Esophagus muscularis mucosa (tissue), 3 donors: ENCODE measurements around the gene SPON1.

Experiments used
- POLR2A ChIP-seq: fragments of 450-650 bp; IDR thresholded peaks from one replicate; pipeline ENCODE4 v1.6.1; 2017; ENCODE audit warnings: antibody characterized with exemption, moderate library complexity, mild to moderate bottlenecking, low read depth
- POLR2AphosphoS5 ChIP-seq, 2 donors: sonication (generic); formaldehyde crosslinking; IDR thresholded peaks; one replicate each; pipeline ENCODE4 v1.6.1; 2017; ENCODE audit warnings: antibody characterized with exemption in 2 of 2
- TF ChIP-seq, protein P1 (sequence below), 3 experiments: fragments of 200-600 bp in 2 of 3; fragments of 450-650 bp in 1 of 3; sonication (generic) in 2 of 3; IDR thresholded peaks; one replicate each; pipeline ENCODE4 v1.5.1; 2017 to 2019; ENCODE audit warnings: antibody characterized with exemption in 3 of 3, mild to moderate bottlenecking in 2 of 3, moderate library complexity in 1 of 3

DNA sequence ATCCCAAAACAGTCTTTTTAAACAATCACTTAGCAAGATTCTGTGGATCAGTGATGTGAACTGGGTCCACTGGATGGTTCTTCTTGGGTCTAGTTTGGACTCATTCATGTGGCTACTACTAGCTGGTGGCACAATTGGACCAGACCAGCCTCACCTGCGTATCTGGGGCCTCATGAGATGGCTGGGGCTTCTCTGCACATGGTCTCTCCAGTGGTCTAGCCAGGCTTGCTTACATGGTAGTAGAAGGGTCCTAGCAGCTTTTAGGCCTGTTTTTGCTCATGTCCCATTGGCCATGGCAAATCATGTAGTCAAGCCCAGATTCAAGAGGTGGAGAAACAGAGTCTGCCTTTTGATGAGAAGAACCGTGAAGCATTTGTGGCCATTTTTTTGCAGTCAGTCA, 302.4 kb downstream of the SPON1 start:
- TF ChIP-seq, protein P1, sequence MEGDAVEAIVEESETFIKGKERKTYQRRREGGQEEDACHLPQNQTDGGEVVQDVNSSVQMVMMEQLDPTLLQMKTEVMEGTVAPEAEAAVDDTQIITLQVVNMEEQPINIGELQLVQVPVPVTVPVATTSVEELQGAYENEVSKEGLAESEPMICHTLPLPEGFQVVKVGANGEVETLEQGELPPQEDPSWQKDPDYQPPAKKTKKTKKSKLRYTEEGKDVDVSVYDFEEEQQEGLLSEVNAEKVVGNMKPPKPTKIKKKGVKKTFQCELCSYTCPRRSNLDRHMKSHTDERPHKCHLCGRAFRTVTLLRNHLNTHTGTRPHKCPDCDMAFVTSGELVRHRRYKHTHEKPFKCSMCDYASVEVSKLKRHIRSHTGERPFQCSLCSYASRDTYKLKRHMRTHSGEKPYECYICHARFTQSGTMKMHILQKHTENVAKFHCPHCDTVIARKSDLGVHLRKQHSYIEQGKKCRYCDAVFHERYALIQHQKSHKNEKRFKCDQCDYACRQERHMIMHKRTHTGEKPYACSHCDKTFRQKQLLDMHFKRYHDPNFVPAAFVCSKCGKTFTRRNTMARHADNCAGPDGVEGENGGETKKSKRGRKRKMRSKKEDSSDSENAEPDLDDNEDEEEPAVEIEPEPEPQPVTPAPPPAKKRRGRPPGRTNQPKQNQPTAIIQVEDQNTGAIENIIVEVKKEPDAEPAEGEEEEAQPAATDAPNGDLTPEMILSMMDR (IDR thresholded peaks at IDR 0.05): no peak
- no peak for TF ChIP-seq POLR2AphosphoS5 (IDR thresholded peaks at IDR 0.05)
- no peak for TF ChIP-seq POLR2A
